OCI-LY3 (cell line): Measurements from ENCODE around the gene NAT8L.

Source experiments
- H2AFZ ChIP-seq: fragments of 200-600, 300-600 bp; shearing (Covaris generic); 2 replicates; pipeline ENCODE4 v1.6.0; 2014; ENCODE audit warnings: antibody characterized with exemption, low read depth, low read length
- H3K27ac ChIP-seq: fragments of 200-600, 300-600 bp; sonication (generic); 2 replicates; pipeline ENCODE4 v1.5.1; 2014; ENCODE audit warnings: mild to moderate bottlenecking, low read length, moderate library complexity, mixed read lengths
- H3K27me3 ChIP-seq: fragments of 200-600, 300-600 bp; sonication (generic); 2 replicates; pipeline ENCODE4 v1.6.1; 2014; ENCODE audit warnings: low read depth, low read length, mixed read lengths
- H3K36me3 ChIP-seq: fragments of 200-600, 300-600 bp; sonication (generic); replicated peaks from 2 replicates; pipeline ENCODE3; 2014; ENCODE audit warnings: low read depth, low read length, mixed read lengths
- H3K4me1 ChIP-seq: fragments of 300-600, 200-600 bp; sonication (generic); 2 replicates; pipeline ENCODE4 v1.6.1; 2014; ENCODE audit warnings: low read length, mixed read lengths
- H3K4me2 ChIP-seq: fragments of 200-600, 300-600 bp; sonication (generic); 2 replicates; pipeline ENCODE4 v1.6.1; 2014; ENCODE audit warnings: low read length, mixed read lengths
- H3K4me3 ChIP-seq: fragments of 300-600, 200-600 bp; sonication (generic); 2 replicates; pipeline ENCODE4 v1.5.1; 2014; ENCODE audit warnings: antibody characterized with exemption, mild to moderate bottlenecking, low read length, moderate library complexity
- H3K79me2 ChIP-seq: fragments of 300-600, 200-600 bp; shearing (Covaris generic); 2 replicates; pipeline ENCODE4 v1.6.1; 2014; ENCODE audit warnings: mild to moderate bottlenecking, low read length, mixed read lengths
- H3K9ac ChIP-seq: fragments of 300-600, 200-600 bp; shearing (Covaris generic); 2 replicates; pipeline ENCODE4 v1.6.0; 2014; ENCODE audit warnings: mild to moderate bottlenecking, low read length, moderate library complexity
- H3K9me3 ChIP-seq: fragments of 200-600, 300-600 bp; shearing (Covaris generic); 2 replicates; pipeline ENCODE4 v1.6.1; 2014; ENCODE audit warnings: low read length, mixed read lengths; ENCODE audit not compliant: insufficient read depth
- H4K20me1 ChIP-seq: fragments of 200-600, 300-600 bp; sonication (generic); 2 replicates; pipeline ENCODE4 v1.6.1; 2016; ENCODE audit warnings: low read length, mixed read lengths; ENCODE audit not compliant: insufficient read depth
- EZH2phosphoT487 ChIP-seq: fragments of 200-600 bp; shearing (Covaris generic); IDR thresholded peaks from 2 replicates; pipeline ENCODE4 v1.6.1; 2018; ENCODE audit warnings: antibody characterized with exemption, mixed run types, low read depth
- TF ChIP-seq, protein P1 (sequence below): fragments of 200-600, 300-600 bp; sonication (generic); IDR thresholded peaks from 2 replicates; pipeline ENCODE4 v1.5.1; 2014; ENCODE audit warnings: antibody characterized with exemption, low read length, low read depth

Gene NAT8L

GRCh38 chr4:2079926-2080325, 20.8 kb downstream of the NAT8L start:
- H3K4me2 ChIP-seq: no peak overlapping the region
- H3K9ac ChIP-seq: no peak overlapping the region
- no peak overlapping the region for H3K4me3 ChIP-seq
- H3K27me3 ChIP-seq: no peaks in the 10 kb centered on the region
- no peaks in the 10 kb centered on the region for H3K79me2 ChIP-seq
- no peak overlapping the region for H2AFZ ChIP-seq
- no peaks in the 10 kb centered on the region for H3K4me1 ChIP-seq
- no peaks in the 10 kb centered on the region for H4K20me1 ChIP-seq
- TF ChIP-seq, protein P1, sequence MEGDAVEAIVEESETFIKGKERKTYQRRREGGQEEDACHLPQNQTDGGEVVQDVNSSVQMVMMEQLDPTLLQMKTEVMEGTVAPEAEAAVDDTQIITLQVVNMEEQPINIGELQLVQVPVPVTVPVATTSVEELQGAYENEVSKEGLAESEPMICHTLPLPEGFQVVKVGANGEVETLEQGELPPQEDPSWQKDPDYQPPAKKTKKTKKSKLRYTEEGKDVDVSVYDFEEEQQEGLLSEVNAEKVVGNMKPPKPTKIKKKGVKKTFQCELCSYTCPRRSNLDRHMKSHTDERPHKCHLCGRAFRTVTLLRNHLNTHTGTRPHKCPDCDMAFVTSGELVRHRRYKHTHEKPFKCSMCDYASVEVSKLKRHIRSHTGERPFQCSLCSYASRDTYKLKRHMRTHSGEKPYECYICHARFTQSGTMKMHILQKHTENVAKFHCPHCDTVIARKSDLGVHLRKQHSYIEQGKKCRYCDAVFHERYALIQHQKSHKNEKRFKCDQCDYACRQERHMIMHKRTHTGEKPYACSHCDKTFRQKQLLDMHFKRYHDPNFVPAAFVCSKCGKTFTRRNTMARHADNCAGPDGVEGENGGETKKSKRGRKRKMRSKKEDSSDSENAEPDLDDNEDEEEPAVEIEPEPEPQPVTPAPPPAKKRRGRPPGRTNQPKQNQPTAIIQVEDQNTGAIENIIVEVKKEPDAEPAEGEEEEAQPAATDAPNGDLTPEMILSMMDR: no peak
- TF ChIP-seq EZH2phosphoT487: no peak
- H3K27ac ChIP-seq: no peak overlapping the region
- H3K9me3 ChIP-seq: no peaks in the 10 kb centered on the region
- no peaks in the 10 kb centered on the region for H3K36me3 ChIP-seq

DNA sequence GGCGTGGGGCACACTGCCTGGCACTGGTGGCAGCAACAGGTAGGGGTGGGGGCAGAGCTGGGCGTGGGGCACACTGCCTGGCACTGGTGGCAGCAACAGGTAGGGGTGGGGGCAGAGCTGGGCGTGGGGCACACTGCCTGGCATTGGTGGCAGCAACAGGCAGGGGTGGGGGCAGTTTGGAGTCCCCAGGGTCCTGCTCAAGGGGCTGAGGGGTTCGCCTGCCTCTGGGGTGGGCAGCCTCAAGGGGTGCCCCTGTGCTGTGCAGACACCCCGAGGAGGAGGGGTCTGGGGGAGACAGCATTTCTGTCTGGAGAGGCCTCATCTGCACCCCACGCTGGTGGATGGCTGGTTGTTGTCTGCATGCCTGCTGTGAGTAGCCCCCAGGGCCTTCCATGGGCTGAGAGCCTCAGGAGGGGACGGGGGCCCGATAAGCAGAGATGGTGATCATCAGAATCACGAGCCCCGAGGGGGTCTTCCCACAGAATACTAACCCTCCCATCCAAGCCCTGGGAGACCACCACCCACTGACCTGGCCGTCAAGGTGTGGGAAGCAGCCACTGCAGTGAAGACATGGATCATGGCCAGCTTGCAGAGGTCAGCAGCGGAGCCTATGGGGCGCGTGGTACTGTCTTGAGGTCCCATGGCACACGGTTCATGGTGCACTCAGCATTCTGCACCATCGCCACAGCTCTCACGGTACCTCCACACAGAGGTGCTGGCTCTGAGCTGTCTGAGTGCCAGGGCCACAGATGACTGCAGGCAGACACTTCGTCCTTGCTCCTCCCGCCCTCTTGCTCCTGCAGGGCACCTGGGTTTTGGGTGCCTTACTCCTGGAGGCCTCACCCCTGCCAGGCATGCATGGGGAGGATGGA, 21.5 kb downstream of the NAT8L start:
- Histone ChIP-seq H2AFZ (no peak overlapping the region), H3K27ac (no peak overlapping the region), H4K20me1 (no peaks in the 10 kb centered on the region), H3K9ac (no peak overlapping the region), H3K4me3 (no peak overlapping the region), H3K79me2 (no peaks in the 10 kb centered on the region), H3K4me1 (no peaks in the 10 kb centered on the region), H3K4me2 (no peak overlapping the region), H3K9me3 (no peaks in the 10 kb centered on the region), H3K36me3 (no peaks in the 10 kb centered on the region), H3K27me3 (no peaks in the 10 kb centered on the region)
- TF ChIP-seq, protein P1: no peak
- TF ChIP-seq EZH2phosphoT487: no peak

GRCh38 chr4:2081540-2081939, 22.4 kb downstream of the NAT8L start:
- H3K4me2 ChIP-seq: no peak overlapping the region
- H2AFZ ChIP-seq: no peak overlapping the region
- H3K9me3 ChIP-seq: no peaks in the 10 kb centered on the region
- no peak for TF ChIP-seq EZH2phosphoT487
- TF ChIP-seq, protein P1: no peak
- H3K79me2 ChIP-seq: no peaks in the 10 kb centered on the region
- no peak overlapping the region for H3K27ac ChIP-seq
- no peaks in the 10 kb centered on the region for H3K27me3 ChIP-seq
- H3K4me3 ChIP-seq: no peak overlapping the region
- no peaks in the 10 kb centered on the region for H3K36me3 ChIP-seq
- no peaks in the 10 kb centered on the region for H3K4me1 ChIP-seq
- H3K9ac ChIP-seq: no peak overlapping the region
- H4K20me1 ChIP-seq: no peaks in the 10 kb centered on the region

DNA sequence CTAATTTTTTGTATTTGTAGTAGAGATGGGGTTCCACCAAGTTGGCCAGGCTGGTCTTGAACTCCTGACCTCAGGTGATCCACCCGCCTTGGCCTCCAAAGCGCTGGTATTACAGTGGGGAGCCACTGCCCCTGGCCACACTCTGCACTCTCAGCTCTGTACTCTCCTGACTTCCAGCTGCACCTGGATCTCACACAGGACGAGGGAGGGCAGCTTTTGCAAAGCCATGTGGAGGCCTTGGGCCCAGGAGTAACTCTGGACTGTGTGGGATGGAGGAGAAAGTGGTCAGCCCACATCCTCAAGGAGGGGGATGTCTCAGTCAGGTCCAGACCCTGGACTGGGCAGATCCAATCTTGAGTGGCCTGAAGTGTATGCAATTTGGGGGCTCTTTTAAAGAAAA, 23.0 kb downstream of the NAT8L start:
- Histone ChIP-seq H3K9ac (no peak overlapping the region), H3K9me3 (0 out of 2 replicates have a peak, but pooled peaks cover under 1% of the 10 kb centered on the region)
- TF ChIP-seq, protein P1: no peak
- TF ChIP-seq EZH2phosphoT487: no peak

More for the DNA sequence above, 23.0 kb downstream of the NAT8L start:
- Histone ChIP-seq H3K4me1 (no peaks in the 10 kb centered on the region), H3K4me2 (no peak overlapping the region), H3K27ac (no peak overlapping the region), H3K4me3 (no peak overlapping the region), H4K20me1 (no peaks in the 10 kb centered on the region), H3K79me2 (no peaks in the 10 kb centered on the region), H3K27me3 (no peaks in the 10 kb centered on the region), H3K36me3 (no peaks in the 10 kb centered on the region), H2AFZ (no peak overlapping the region)
